Spleen (tissue), 7 donors: ENCODE measurements around the gene CDC42EP3.

ENCODE experiments used
- CTCF ChIP-seq, 11 experiments: fragments of 200-600 bp in 7 of 11; fragments of 450-650 bp in 4 of 11; sonication (generic) in 4 of 11; IDR thresholded peaks in 8 of 11; conservative IDR thresholded peaks in 3 of 11; 1 replicate in 7 of 11; 2 replicates in 4 of 11; pipeline versions ENCODE4 v1.4.0 to v1.8.0; 2016 to 2021; ENCODE audit warnings: antibody characterized with exemption in 11 of 11, inconsistent platforms in 4 of 11, mild to moderate bottlenecking in 1 of 11
- POLR2A ChIP-seq, 3 donors: fragments of 450-650 bp; IDR thresholded peaks; one replicate each; pipeline ENCODE4 v1.5.1; 2017; ENCODE audit warnings: antibody characterized with exemption in 3 of 3, mild to moderate bottlenecking in 1 of 3
- POLR2AphosphoS5 ChIP-seq, 3 donors: sonication (generic); formaldehyde crosslinking; IDR thresholded peaks; one replicate each; pipeline ENCODE4 v1.5.1; 2017; ENCODE audit warnings: antibody characterized with exemption in 3 of 3
- donor health status: DM: no; HTN: no; CAD: no; lungs with moderate emphysema.
- donor health status: DM: no; HTN: no; CAD: no.
- donor health status: DM: no; HTN: no; CAD: no.

- TF ChIP-seq POLR2AphosphoS5 (IDR thresholded peaks at IDR 0.05) (no peak), POLR2A (IDR thresholded peaks at IDR 0.05) (no peak), CTCF (IDR thresholded peaks at IDR 0.05 in 8 of 11, conservative IDR thresholded peaks at IDR 0.05 in 3 of 11) (no peak)
These were observed 19.2 kb downstream of the CDC42EP3 start for GRCh38 chr2:37652199-37652640.
